Mesothelial cell of epicardium (in vitro differentiated cells): ENCODE results near the gene CMSS1. TPM values are rescaled to one million over a fixed set of nuclear protein-coding genes. Genes with fewer than 3 reads are reported as not detected.

ENCODE experiments used
- DNase-seq, 2 experiments: peaks; one replicate each; pipeline ENCODE4 v3.0.0; 2021; ENCODE audit warnings: low spot score in 2 of 2; ENCODE audit not compliant: unreplicated experiment in 2 of 2
- H3K27ac Mint-ChIP-seq: 2 replicates; pipeline ENCODE4 v1.8.0; 2021; ENCODE audit warnings: mixed read lengths
- H3K27me3 Mint-ChIP-seq: 2 replicates; pipeline ENCODE4 v1.8.0; 2021; ENCODE audit warnings: low read depth, mixed read lengths
- H3K36me3 Mint-ChIP-seq: 2 replicates; pipeline ENCODE4 v1.8.0; 2021; ENCODE audit warnings: mixed read lengths
- H3K4me1 Mint-ChIP-seq: 2 replicates; pipeline ENCODE4 v1.8.0; 2021; ENCODE audit warnings: mixed read lengths
- H3K4me3 Mint-ChIP-seq: 2 replicates; pipeline ENCODE4 v1.8.0; 2021; ENCODE audit warnings: mild to moderate bottlenecking, moderate library complexity, mixed read lengths
- H3K9me3 Mint-ChIP-seq: 2 replicates; pipeline ENCODE4 v1.8.0; 2021; ENCODE audit warnings: mixed read lengths
- CTCF ChIP-seq: fragments of 200-600 bp; sonication (generic); IDR thresholded peaks from one replicate; pipeline ENCODE4 v1.5.0; 2021; ENCODE audit warnings: antibody characterized with exemption; ENCODE audit not compliant: unreplicated experiment
- total RNA-seq: library from RNA; stranded (reverse); gene quantifications from 3 replicates; pipeline ENCODE4 v1.2.1, GENCODE V29; 2021

CMSS1 gene
- total RNA-seq, 1 donor from 2014 or later = 30.0 TPM

- peaks cover 2% of the 10 kb centered on the region for H3K9me3 Mint-ChIP-seq
- no peak overlapping the region for H3K27ac Mint-ChIP-seq
- peaks cover under 1% of the 10 kb centered on the region for H3K36me3 Mint-ChIP-seq
- DNase-seq = no peak
- no peak for TF ChIP-seq CTCF
- H3K4me1 Mint-ChIP-seq = peaks cover 4% of the 10 kb centered on the region
- no peak overlapping the region for H3K4me3 Mint-ChIP-seq
- H3K27me3 Mint-ChIP-seq = no peaks in the 10 kb centered on the region
Observed at GRCh38 chr3:100060685-100061484, 243.2 kb downstream of the CMSS1 start.

- no peak for DNase-seq
- no peaks in the 10 kb centered on the region for H3K9me3 Mint-ChIP-seq
- no peak overlapping the region for H3K27ac Mint-ChIP-seq
- H3K4me1 Mint-ChIP-seq = peaks cover 4% of the 10 kb centered on the region
- no peaks in the 10 kb centered on the region for H3K27me3 Mint-ChIP-seq
- H3K4me3 Mint-ChIP-seq = no peak overlapping the region
- no peak for TF ChIP-seq CTCF
- H3K36me3 Mint-ChIP-seq = no peaks in the 10 kb centered on the region
Observed at GRCh38 chr3:100062665-100063064, 245.0 kb downstream of the CMSS1 start.

GRCh38 chr3:100063929-100064461, 246.3 kb downstream of the CMSS1 start:
- no peak overlapping the region for H3K27ac Mint-ChIP-seq
- peaks cover 3% of the 10 kb centered on the region for H3K4me1 Mint-ChIP-seq
- no peaks in the 10 kb centered on the region for H3K9me3 Mint-ChIP-seq
- no peaks in the 10 kb centered on the region for H3K27me3 Mint-ChIP-seq
- no peak overlapping the region for H3K4me3 Mint-ChIP-seq
- no peak for TF ChIP-seq CTCF
- no peak for DNase-seq
- no peaks in the 10 kb centered on the region for H3K36me3 Mint-ChIP-seq

- no peak for TF ChIP-seq CTCF
- Mint-ChIP-seq H3K4me3 (no peak overlapping the region), H3K27ac (no peak overlapping the region), H3K4me1 (peaks cover 8% of the 10 kb centered on the region), H3K9me3 (no peaks in the 10 kb centered on the region), H3K27me3 (no peaks in the 10 kb centered on the region), H3K36me3 (no peaks in the 10 kb centered on the region)
- no peak for DNase-seq
Observed at GRCh38 chr3:100067589-100067988, 249.9 kb downstream of the CMSS1 start.

GRCh38 chr3:100068826-100069225, 251.2 kb downstream of the CMSS1 start:
- Mint-ChIP-seq H3K4me1 (peaks cover 14% of the 10 kb centered on the region), H3K4me3 (no peak overlapping the region), H3K9me3 (no peaks in the 10 kb centered on the region), H3K27ac (no peak overlapping the region), H3K27me3 (no peaks in the 10 kb centered on the region), H3K36me3 (no peaks in the 10 kb centered on the region)
- DNase-seq = peak; percentile 47 to 73
- TF ChIP-seq CTCF = peak; percentile 57
